Measurements from ENCODE around the gene ITGA1. TPM values are rescaled to one million over a fixed set of nuclear protein-coding genes. Genes with fewer than 3 reads are reported as not detected.
"Not testable (repeated sequence)": the region's sequence is repeated elsewhere in the genome, so short reads cannot be mapped to it uniquely, and the experiment has no call there.

ITGA1 gene
- total RNA-seq, 1 donor from 2014 or later = 49.4 TPM

DNA sequence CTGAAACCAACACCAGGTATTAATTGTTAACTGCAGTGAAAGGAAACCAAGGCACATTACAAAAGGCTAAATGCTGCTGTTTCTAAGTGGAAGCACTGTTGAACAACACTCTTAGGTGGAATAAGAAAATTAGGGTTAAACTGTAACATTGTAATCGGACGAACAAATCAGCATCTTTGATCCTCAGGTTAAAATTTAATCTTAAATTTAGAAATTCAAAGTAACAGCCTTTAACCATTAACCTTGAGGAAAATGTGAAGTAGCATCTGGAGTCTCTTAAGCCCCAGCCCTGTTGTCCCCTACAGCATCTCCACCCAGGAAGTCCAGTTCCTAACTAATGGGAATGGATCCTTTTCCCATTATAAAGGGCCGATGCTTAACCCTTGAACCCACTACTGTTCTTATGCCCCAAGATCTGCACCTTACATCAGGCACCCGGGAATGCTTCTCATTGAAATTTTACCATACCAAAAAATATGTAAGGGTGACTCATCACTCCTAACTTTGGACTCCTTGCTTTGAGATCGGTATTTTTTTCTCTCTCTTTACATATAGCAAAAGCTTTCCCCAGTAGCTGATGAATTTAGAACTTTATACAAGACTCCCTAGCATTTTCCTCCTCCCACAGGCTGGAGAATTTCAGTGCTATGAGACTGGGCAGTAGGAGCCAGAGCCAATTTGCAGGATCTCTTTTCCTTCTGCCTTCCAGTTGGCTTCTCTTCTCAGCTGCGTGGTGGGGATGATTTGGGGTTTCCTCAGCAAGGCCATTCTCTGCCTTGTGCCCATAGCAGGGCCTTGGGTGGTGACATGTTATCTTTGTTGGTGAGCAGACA lies 169.4 kb downstream of the ITGA1 start:
- DNase-seq = no peak

DNA sequence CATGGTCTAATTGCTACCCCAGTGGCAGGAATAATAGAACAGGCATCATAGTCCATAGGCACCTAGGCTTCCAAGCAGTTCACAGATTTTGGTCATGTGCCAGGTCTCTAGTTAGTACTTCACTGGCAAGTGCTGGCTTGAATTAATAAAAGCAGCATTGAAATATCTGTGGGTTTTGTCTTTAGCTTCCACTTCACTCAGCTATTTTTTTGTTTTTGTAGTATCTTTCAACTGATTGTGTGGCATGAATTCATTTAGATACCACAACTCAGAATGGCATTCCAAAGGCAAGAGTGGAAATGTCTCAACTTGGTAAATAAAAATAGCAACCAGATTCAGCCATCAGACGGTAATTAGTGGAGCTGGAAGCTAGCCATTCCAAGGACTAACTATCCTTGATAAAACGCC lies 173.6 kb downstream of the ITGA1 start:
- peak; percentile 17 for DNase-seq

DNA sequence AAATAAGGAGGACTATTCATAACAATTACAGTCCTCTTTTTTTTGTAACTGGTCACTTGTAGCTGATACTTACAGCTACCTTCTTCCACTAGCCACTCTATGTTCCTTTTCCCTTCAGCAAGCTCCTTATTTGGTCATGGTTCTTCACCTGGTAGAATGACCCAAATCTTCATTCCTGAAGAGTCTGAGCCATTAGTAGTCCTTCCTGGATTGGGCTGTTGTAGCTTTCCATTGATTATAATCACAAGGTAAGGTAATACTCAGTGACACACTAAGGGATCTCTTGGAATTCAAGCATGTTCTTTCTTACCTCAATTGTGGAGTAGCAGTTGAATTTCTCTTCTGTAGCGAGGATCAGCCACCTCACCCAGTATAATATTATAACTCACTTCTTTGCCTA lies 175.9 kb downstream of the ITGA1 start:
- DNase-seq = no peak

DNA sequence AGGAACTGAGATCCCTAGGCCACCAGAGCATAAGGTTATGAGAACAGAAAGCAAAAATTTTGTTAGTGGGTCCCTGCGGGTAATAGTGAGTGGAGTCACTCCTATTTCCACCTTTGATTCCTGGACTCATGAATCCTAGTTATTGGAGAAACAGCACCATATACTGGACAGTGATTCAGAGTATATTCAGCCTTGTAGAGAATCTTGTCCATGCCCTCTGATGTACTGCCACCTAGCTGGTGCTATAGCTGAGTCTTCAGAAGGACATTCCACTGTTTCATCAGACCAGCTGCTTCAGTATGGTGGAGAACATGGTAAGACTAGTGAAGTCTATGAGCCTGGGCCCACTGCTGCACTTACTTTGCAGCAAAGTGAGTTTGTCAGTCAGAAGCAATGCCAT lies 176.4 kb downstream of the ITGA1 start:
- DNase-seq = no peak

DNA sequence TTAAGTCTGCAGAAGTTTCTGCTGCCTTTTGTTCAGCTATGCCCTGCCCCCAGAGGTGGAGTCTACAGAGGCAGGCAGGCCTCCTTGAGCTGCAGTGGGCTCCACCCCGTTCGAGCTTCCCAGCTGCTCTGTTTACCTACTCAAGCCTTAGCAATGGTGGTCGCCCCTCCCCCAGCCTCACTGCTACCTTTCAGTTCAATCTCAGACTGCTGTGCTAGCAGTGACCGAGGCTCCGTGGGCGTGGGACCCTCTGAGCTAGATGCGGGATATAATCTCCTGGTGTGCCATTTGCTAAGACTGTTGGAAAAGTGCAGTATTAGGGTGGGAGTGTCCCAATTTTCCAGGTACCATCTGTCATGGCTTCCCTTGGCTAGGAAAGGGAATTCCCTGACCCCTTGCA lies 188.4 kb downstream of the ITGA1 start:
- DNase-seq = not testable (repeated sequence)

DNA sequence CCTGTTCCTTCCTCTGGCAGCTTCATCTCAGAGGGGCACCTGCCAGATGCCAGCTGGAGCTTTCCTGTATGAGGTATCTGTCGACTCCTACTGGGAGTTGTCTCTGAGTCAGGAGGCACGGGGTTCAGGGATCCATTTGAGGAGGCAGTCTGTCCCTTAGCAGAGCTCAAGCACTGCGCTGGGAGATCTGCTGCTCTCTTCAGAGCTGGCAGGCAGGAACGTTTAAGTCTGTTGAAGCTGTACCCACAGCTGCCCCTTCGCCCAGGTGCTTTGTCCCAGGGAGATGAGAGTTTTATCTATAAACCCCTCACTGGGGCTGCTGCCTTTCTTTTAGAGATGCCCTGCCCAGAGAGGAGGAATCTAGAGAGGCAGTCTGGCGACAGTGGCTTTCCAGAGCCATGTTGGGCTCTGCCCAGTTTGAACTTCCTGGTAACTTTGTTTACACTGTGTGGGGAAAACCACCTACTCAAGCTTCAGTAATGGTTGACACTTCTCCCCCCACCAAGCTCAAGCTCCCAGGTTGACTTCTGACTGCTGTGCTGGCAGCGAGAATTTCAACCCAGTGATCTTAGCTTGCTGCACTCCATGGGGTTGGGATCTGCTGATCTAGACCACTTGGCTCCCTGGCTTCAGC lies 189.7 kb downstream of the ITGA1 start:
- DNase-seq = no peak

DNA sequence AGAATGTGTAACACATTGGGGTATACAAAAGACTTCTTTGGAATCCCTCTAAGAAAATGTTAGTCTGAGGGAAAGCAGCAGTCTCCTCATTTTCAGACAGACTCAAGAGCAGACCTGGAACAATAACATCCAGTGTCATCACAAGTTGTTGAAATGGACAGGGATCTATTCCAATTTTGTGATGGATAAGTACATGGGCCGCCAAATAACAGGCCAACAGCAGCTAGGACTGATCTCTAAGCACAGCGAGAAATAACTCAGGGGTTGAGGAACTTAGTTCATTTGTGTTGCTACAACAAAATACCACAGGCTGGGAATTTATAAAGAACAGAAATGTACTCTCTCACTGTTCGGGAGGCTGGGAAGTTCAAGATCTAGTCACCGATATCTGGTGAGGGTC lies 193.8 kb downstream of the ITGA1 start:
- no peak for DNase-seq

DNA sequence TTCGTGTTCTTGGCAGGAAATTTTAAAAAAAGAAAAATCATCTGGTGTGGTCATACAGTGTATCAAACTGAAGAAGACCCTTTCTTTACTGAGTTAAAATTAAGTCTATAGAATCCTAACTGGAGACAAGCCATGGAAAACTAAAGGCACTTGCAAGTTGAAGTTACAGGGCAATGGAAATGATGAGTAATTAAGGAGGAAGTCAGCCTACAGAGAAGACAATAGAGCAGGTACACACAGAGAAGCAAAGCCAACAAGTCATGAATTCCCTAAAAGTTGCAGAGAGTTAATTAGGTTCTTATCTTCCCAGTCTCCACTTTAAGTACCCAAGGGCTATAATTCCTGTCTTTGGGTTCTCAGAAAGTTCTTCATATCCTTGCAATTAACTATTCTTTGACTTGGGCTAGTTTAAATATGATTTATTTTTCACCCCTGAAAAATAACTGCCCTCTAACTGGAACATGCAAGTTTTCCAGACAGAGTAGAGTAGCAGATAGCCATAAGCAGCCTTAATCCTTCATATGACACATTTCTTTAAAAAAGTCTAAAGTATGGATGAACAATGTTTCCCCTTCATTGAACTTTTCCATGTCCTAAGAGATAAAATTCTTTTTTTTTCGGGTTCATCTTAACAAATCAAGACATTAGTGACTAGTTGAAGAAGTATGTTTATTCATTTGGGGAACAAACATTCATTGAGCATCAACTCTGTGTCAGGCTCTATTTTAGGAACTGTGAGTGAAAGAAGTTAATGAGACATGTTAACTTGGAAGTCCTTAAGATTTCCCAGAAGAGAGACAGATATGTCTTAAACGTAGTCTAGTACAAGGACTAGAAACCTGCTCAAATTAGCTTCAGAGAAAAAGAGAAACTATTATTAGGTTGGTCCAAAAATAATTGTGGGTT lies 196.3 kb downstream of the ITGA1 start:
- DNase-seq = no peak

DNA sequence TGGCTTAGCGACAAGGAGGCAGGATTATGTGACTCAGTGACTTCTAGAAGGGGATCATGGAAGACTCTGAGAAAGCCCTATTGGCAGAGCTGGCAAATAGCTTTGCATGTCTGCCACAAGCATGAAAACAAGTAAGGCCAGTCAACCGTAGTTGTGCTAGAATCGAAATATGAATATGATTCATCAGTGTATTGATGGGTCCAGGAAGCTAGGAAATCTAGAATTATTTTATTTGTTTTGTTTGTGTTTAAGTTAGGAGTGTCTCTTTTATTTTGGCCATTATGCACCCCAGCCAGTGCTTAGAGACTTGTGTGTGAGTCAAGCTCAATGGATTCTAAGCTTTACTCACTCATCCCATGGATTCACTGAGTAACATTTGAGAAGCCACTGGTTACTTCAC lies 197.6 kb downstream of the ITGA1 start:
- no peak for DNase-seq

DNA sequence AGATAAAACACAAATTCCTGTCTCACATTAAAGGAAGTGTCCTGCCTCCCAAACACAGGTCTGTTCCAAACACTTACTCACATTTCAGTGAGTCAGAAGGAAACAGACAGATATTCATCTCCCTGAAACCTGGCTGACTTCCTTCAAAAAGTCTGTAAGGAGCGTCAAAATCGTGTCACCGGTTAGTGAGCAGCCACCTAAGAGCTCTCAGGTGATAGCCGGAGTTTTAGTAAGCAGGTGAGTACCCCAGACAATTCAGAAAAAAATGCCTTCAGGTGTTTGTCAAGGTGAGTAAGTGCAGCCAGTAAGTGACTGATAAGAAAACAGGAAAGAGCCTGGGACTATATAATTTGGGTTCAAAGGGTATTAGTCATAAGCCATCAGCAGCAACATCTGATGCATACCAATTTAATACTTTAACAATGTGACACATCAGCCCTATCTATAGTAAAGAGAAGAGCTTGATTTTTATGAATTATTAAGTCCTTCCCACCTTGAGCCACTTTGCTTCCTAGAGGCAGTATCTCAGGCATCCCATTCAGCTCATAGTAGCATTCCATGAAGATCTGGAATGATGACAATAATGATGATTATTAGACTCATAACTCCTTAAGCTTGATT lies 200.1 kb downstream of the ITGA1 start:
- DNase-seq = no peak

DNA sequence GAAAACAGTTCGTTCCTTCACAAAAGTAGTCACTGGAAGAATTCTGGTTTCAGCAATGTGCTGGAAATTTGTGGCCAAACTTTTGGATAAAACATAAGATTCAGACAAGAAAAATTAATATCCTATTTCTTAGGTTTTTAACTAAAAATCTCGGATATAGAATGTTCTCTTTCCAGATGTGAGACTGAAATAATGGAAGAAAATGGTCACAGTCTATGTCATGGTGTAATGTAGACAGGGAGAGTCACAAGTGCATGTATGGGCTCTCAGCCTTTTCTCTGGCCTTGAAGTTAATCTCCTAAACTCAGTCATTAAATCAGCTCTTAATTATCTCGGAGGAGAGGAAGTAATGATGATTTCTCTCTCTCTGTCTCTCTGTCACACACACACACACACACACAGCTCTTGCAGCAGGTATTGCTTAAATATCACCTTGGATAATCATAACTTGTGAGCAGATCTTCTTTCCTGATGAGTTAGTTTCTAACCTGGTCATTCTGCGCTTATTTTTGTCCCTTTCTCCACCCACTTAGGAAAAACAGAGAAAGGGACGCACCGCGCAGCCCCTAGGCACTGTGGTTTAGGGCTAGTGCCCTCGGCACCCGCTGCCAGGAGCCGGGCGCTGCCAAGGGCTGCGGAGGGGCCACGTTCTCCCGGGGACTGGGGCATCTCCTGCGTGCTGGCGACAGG lies 200.8 kb downstream of the ITGA1 start:
- DNase-seq = no peak

DNA sequence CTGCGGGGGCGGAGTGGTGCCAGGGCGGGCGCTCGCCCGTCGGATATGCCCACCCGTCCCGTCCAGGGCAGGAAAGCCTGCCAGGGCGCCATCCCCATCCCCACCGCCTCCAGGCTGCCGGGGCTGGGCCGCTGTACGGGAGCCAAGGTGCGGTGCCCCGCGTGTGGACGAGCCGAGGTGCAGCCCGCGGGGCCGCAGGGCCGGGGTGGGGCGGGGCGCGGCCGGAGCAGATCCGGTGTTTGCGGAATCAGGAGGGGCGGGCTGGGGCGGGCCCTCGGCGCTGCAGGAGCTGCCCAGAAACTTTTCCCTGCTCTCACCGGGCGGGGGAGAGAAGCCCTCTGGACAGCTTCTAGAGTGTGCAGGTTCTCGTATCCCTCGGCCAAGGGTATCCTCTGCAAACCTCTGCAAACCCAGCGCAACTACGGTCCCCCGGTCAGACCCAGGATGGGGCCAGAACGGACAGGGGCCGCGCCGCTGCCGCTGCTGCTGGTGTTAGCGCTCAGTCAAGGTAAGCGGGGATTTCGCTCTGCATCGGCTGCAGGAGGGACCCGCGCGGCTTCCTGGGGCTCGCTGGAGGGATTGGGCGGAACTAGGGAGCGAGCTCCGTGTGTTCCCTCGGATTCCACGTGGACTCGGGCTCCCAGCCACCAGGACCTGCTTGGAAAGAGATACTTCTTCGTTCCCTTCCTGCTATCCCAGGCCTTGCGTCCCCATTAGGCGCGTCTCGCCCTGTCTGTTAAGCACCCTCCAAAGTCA lies 201.5 kb downstream of the ITGA1 start, which contains the start of gene ITGA2:
Gene ITGA2 (plus strand): TSS at position 328 of the 756 bp plus-strand sequence. CDS start 117 bp downstream, at position 445.
- peak; percentile 46 for DNase-seq

DNA sequence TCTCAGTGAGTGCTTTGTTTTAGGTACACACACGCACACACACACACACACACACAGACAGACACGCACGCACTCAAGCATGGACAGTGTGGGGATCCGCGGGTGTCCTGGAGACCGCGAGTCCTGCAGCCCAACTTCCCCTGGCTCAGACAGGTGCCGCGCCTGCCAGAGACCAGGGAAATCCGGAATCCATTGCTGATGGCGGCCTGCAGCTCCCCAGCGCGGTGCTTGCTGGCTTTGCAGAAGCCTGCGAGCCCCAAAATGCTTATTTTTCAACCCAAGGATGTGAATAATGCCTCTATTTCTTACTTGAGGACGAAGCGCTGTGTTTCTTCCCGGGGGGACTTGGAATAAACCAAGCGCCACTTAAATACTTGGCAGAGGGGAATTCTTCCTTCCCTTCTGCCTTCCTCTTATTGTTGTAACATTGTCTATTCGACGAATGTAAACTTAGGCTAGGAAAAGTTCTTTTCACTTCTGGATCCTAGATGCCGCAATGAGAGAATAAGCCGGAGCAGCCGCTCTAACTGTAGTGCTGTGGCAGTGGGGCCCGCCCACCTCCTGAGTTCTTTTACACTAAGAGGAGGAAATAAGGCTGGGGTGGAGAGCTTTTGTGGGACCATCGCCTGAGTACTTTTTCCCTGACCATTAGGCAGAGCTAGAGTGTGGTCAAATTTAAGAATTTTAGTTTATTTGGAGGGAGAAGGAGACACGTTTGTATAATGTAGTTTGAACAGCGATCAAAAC lies 202.2 kb downstream of the ITGA1 start:
- peak; percentile 64 for DNase-seq

DNA sequence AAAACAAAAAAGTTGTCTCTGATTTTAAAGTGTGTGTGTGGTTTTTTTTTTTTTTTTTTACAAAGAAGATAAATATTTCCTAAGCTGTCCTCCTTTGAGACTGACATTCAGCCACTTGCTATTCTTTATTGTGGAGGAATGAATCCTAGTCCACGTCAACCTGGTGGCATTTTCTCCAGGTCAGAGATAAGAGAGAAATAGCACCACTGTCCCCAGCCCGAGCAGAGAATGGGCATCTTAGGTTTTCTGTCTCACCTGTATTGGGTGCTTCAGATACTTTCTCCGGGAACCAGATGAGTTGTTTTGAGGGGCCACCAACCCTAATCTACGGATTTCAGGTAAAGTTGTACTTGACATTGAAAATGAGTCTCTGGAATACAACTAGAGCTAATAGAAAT lies 202.8 kb downstream of the ITGA1 start:
- no peak for DNase-seq

DNA sequence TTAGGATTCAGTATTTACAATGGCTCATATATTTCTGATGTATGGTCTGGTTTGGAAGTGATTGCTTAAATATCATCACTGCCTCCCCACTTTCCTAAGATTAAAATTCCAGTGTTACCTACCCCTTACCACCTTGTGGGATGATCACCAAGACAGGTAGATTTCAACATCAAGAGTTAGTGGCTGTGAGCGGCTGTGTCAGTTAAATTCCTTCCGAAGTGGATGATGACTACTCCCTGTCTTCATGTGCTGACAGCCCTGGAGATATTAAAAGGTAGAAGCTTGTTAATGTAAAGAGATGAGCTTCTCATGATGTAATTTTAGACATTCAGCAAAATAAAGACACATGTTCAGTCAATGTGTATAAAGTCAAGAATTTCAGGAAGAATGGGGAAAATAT lies 205.7 kb downstream of the ITGA1 start:
- DNase-seq = no peak

DNA sequence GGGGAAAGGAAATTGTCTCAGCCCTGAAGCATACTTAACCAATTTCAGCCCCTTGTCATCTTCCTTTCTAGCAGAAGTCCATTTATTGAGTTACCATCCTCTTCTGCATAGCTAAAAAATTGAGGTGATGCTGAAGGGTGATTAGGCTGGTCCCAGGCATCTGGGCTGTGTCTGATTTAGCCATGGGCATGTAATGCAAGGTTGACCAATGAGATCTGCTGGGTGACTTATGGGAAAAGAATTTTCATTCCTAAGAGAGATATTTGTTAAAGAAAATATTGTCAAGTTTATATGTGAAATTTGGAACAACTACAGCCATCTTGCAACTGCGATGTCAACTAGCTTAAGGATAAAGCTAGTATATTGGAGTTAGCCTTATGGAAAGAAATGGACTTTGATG lies 206.6 kb downstream of the ITGA1 start:
- no peak for DNase-seq

DNA sequence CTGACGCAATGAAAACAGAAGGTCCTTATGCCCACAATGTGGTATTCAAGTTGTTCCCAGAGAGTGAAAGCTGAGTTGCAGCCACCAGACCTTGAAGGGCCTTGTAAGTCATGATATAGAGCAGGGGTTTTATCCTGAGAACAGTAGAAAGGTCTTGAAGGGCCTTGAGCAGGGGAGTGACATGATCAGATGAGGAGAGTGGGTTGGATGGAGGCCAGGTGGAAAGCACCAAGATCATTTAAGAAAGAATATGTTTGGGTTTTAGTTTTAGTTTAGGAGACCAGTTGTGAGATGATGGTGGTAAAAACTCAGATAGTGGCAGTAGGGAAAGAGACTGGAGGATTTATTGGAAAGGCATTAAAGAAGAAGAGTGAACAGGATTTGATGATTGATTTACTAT lies 207.4 kb downstream of the ITGA1 start:
- DNase-seq = no peak

DNA sequence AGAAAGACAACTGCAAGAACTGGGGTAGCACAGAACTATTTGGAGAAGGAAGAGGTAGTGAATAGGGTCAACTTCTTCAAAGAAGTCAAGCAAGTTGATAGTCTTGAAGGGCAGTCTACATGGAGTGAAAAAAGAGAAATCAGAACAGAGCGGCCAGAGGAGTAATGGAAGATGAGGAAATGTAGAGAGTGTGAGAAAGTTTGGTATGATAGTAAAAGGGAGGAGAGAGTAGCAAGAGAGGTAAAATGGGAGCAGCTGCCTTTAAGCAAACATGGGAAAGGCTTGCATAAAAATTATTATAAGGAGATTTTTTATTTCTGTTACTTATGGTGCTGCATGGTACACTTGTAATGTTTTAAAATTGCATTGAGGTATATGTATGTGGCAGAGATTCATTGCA lies 208.2 kb downstream of the ITGA1 start:
- DNase-seq = no peak

DNA sequence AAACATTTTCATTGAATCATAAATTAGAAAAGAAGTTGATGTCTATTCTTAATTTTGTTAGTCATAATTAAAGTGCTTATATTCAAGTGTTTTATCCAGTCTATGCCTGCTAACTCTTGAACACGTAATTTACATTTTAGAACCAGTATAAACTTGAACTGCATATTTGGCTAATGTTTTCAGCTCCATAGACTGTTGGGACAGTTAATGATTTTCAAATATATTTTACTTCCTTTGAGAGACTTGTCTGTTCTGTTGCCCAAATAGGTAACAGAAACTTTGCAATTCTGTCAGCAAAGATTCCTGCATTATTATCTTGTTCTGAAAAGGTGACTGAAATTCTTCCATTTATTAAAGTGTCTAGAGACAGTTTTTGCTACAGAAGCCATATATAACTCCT lies 209.3 kb downstream of the ITGA1 start:
- DNase-seq = no peak

DNA sequence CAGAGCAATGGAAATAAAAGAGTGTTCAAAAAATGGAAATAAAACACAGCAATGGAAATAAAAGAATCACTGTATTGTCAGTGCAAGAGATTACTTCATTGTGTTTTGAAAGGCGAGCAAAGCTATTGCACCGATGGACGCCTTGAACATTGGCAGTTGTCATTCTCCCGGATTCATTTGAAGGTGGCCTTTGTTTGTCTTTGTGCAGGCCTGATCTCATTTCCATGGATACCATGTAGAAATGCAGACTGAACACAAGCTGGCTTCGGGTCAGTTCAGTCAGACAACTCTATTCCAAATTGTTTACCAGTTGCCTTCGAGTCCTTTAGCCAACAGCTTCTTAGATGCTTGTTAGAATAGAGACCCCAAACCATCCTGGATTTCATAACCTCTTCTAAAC lies 209.7 kb downstream of the ITGA1 start:
- DNase-seq = peak; percentile 21

Measured in tongue (tissue), 2 donors.